Mammary epithelial cell (primary cell): ENCODE results near the gene RMND5A.

Experiments used
- CTCF ChIP-seq, 2 donors: IDR thresholded peaks in 1 of 2; conservative IDR thresholded peaks in 1 of 2; 2 replicates each; pipeline ENCODE4 v1.5.1; 2011 to 2012; ENCODE audit warnings: inconsistent platforms in 2 of 2, low read length in 2 of 2, mild to moderate bottlenecking in 2 of 2, control low read depth in 1 of 2, low read depth in 1 of 2; ENCODE audit not compliant: insufficient read depth in 1 of 2; ENCODE audit errors: extremely low read depth in 1 of 2
- EZH2 ChIP-seq: IDR thresholded peaks from 2 replicates; pipeline ENCODE4 v1.6.1; 2012; ENCODE audit warnings: low read length, inconsistent platforms, borderline replicate concordance

DNA sequence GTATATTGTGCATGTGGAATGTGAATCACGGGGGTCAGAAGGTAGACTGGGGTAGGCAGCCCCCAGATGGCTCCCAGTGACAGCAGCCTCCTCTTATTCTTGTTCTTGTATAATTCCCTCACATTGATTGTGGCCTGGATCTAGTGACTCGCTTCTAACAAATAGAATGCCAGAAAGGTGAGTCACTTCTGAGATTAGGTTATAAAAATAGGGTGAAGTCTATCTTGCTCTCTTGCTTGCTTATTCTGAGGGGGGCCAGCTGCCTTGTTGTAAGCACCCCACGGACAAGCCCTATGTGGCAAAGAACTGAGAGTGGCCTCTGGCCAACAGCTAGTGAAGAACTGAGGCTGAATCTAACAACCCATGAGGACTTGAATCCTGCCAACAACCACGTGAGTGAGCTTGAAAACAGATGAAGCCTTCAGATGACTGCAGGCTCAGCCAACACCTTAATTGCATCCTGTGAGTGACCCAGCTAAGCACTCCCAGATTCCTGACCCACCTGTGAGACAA lies 15.6 kb upstream of the RMND5A start:
- no peak for TF ChIP-seq CTCF (conservative IDR thresholded peaks at IDR 0.05 in 1 of 2, IDR thresholded peaks at IDR 0.05 in 1 of 2; ENCODE audit: extremely low read depth in 1 of 2, insufficient read depth in 1 of 2, low read depth in 1 of 2, low read length in 2 of 2)
- TF ChIP-seq EZH2, result no peak
